GM12878 (cell line): ENCODE results near the gene PAIP1. TPM values are rescaled to one million over a fixed set of nuclear protein-coding genes. Genes with fewer than 3 reads are reported as not detected.

ENCODE experiments used
- BMI1 ChIP-seq: fragments of 450-650 bp; IDR thresholded peaks from 2 replicates; pipeline ENCODE4 v1.6.1; 2016; ENCODE audit warnings: mild to moderate bottlenecking, moderate library complexity, borderline replicate concordance
- CBFB ChIP-seq: IDR thresholded peaks from 2 replicates; pipeline ENCODE4 v1.6.1; 2016; ENCODE audit warnings: antibody characterized with exemption, low read depth
- CREB1 ChIP-seq: IDR thresholded peaks from 2 replicates; pipeline ENCODE4 v1.6.1; 2012; ENCODE audit warnings: low read depth, mild to moderate bottlenecking, inconsistent platforms
- IRF3 ChIP-seq: fragments of 450-650 bp; IDR thresholded peaks from 2 replicates; pipeline ENCODE4 v1.6.1; 2014; ENCODE audit warnings: mild to moderate bottlenecking
- MXI1 ChIP-seq: fragments of 150-350 bp; IDR thresholded peaks from 2 replicates; pipeline ENCODE4 v1.6.1; 2011; ENCODE audit warnings: low read depth, mild to moderate bottlenecking, inconsistent platforms, low read length, improper control_type of control experiment
- NFYB ChIP-seq: IDR thresholded peaks from 2 replicates; pipeline ENCODE4 v1.6.1; 2011; ENCODE audit warnings: low read depth, mild to moderate bottlenecking, low read length, improper control_type of control experiment, moderate library complexity; ENCODE audit not compliant: insufficient read depth
- RCOR1 ChIP-seq: conservative IDR thresholded peaks from 2 replicates; pipeline ENCODE4 v1.6.1; 2012; ENCODE audit warnings: low read depth, low read length, improper control_type of control experiment
- SKIL ChIP-seq: fragments of 450-650 bp; IDR thresholded peaks from 2 replicates; pipeline ENCODE4 v1.6.1; 2017; ENCODE audit warnings: mild to moderate bottlenecking, low read depth, inconsistent platforms; ENCODE audit not compliant: poor library complexity, severe bottlenecking
- SMAD1 ChIP-seq: fragments of 450-650 bp; IDR thresholded peaks from 2 replicates; pipeline ENCODE4 v1.6.1; 2018; ENCODE audit warnings: mild to moderate bottlenecking, low read depth; ENCODE audit not compliant: partially characterized antibody
- SPI1 ChIP-seq: IDR thresholded peaks from 2 replicates; pipeline ENCODE4 v1.6.1; 2011; ENCODE audit warnings: low read depth, mild to moderate bottlenecking, low read length, moderate library complexity, borderline replicate concordance; ENCODE audit not compliant: insufficient read depth
- SREBF1 ChIP-seq: IDR thresholded peaks from 2 replicates; pipeline ENCODE4 v1.6.1; 2012; ENCODE audit warnings: mild to moderate bottlenecking, low read length
- SREBF2 ChIP-seq: IDR thresholded peaks from 2 replicates; pipeline ENCODE4 v1.6.1; 2012; ENCODE audit warnings: mild to moderate bottlenecking, low read length
- TBL1XR1 ChIP-seq: IDR thresholded peaks from 2 replicates; pipeline ENCODE4 v1.6.1; 2012; ENCODE audit warnings: low read depth, low read length, improper control_type of control experiment
- USF2 ChIP-seq: IDR thresholded peaks from 2 replicates; pipeline ENCODE4 v1.6.1; 2011; ENCODE audit warnings: low read depth, low read length, improper control_type of control experiment, borderline replicate concordance
- YBX1 ChIP-seq: fragments of 450-650 bp; IDR thresholded peaks from 2 replicates; pipeline ENCODE4 v1.6.1; 2016; ENCODE audit warnings: antibody characterized with exemption
- ZBED1 ChIP-seq: IDR thresholded peaks from 2 replicates; pipeline ENCODE4 v1.6.1; 2016; ENCODE audit warnings: borderline replicate concordance
- ZBTB11 ChIP-seq: fragments of 450-650 bp; formaldehyde crosslinking; IDR thresholded peaks from 2 replicates; pipeline ENCODE4 v1.5.0; 2022; ENCODE audit warnings: mild to moderate bottlenecking, missing genetic modification characterization
- ZNF687 ChIP-seq: fragments of 450-650 bp; IDR thresholded peaks from 2 replicates; pipeline ENCODE4 v1.6.1; 2017; ENCODE audit warnings: mild to moderate bottlenecking, moderate library complexity
- polyA plus RNA-seq, 11 experiments: library from polyadenylated mRNA; depleted of rRNA in 4 of 11; unstranded in 6 of 11; stranded (reverse) in 5 of 11; fragments of >200 nt; fragmentation: Nextera tagmentation in 4 of 11; fragmentation: Illumina TruSeq in 1 of 11; extraction: Ambion mirVana in 4 of 11; extraction: Trizol in 1 of 11; gene quantifications; 1 replicate in 1 of 11; 2 replicates in 10 of 11; pipeline versions ENCODE4 v1.2.1 to v1.2.3, GENCODE V29; 2011 to 2016; ENCODE audit warnings: inconsistent platforms in 2 of 11, missing spikeins in 2 of 11, low read depth in 1 of 11
- total RNA-seq, 4 experiments: library from RNA; depleted of rRNA in 3 of 4; stranded (reverse); fragments of >200 nt in 3 of 4; fragmentation: Illumina TruSeq in 1 of 4; extraction: Trizol in 1 of 4; gene quantifications; 2 replicates each; pipeline versions ENCODE4 v1.2.1 to v1.2.3, GENCODE V29; 2013 to 2021

The PAIP1 gene
- total and polyA plus RNA-seq, 10 of the 15 experiments (the other 5 are each of a cell fraction or from before 2014, with no cell fraction given) = 37.4 to 90.9 (median 57.0) TPM

- TF ChIP-seq ZNF687 (peak; percentile 94), SMAD1 (peak; percentile 56), TBL1XR1 (peak; percentile 38), RCOR1 (0 out of 2 replicates have a peak, but pooled peaks have one; percentile 39), IRF3 (no peak), MXI1 (peak; percentile 76; the same call in 1 of the 2 replicates), SREBF2 (no peak), NFYB (no peak), CBFB (peak; percentile 98), ZBED1 (no peak), USF2 (no peak), ZBTB11 (CRISPR knock-in tag) (no peak), YBX1 (no peak), SPI1 (no peak), SREBF1 (no peak), BMI1 (no peak), SKIL (no peak), CREB1 (peak; percentile 80)
Measured at GRCh38 chr5:43483298-43484105, 73.4 kb downstream of the PAIP1 start, which contains the start of gene TMEM267 (continued).
